Thymus (tissue), 11 donors: ENCODE results near the gene SIKE1. TPM values are rescaled to one million over a fixed set of nuclear protein-coding genes. Genes with fewer than 3 reads are reported as not detected.
"Not testable (repeated sequence)": the region's sequence is repeated elsewhere in the genome, so short reads cannot be mapped to it uniquely, and the experiment has no call there.

ENCODE experiments used
- DNase-seq, 9 donors: peaks; one replicate each; pipeline ENCODE4 v3.0.0-alpha.2; 2013; ENCODE audit warnings: low spot score in 9 of 9, low read depth in 6 of 9, missing footprints in 1 of 9
- H3K27ac ChIP-seq, 2 donors: one replicate each; pipeline ENCODE4 v1.5.1; 2013; ENCODE audit warnings: control low read depth in 1 of 2, low read depth in 1 of 2, low read length in 1 of 2, mild to moderate bottlenecking in 1 of 2, moderate library complexity in 1 of 2
- H3K27me3 ChIP-seq, 2 donors: one replicate each; pipeline ENCODE4 v1.5.1; 2013; ENCODE audit warnings: low read length in 1 of 2; ENCODE audit not compliant: control insufficient read depth in 2 of 2, insufficient read depth in 1 of 2
- H3K36me3 ChIP-seq, 2 donors: one replicate each; pipeline ENCODE4 v1.5.1; 2013; ENCODE audit warnings: low read length in 1 of 2, mild to moderate bottlenecking in 1 of 2, moderate library complexity in 1 of 2; ENCODE audit not compliant: control insufficient read depth in 2 of 2, insufficient read depth in 2 of 2
- H3K4me1 ChIP-seq, 2 donors: one replicate each; pipeline ENCODE4 v1.5.1; 2013; ENCODE audit warnings: low read length in 2 of 2; ENCODE audit not compliant: control insufficient read depth in 2 of 2, insufficient read depth in 2 of 2
- H3K4me3 ChIP-seq, 2 donors: one replicate each; pipeline ENCODE4 v1.5.1; 2013; ENCODE audit warnings: low read length in 2 of 2, control low read depth in 1 of 2, mild to moderate bottlenecking in 1 of 2
- H3K9me3 ChIP-seq, 2 donors: one replicate each; pipeline ENCODE4 v1.5.1; 2013; ENCODE audit warnings: low read length in 1 of 2, mild to moderate bottlenecking in 1 of 2; ENCODE audit not compliant: control insufficient read depth in 2 of 2, insufficient read depth in 1 of 2
- WGBS: extraction: QIAGEN DNeasy Blood & Tissue Kit; methylation state at CpG from one replicate; pipeline ENCODE4 v1.1.7; 2013; 5-methylcytosine and 5-hydroxymethylcytosine counted together
- polyA plus RNA-seq: library from polyadenylated mRNA; stranded (reverse); fragments of 200-250 nt; gene quantifications from one replicate; pipeline ENCODE4 v1.2.3, GENCODE V29; 2013
- total RNA-seq: library from RNA; stranded (reverse); fragments of 120-200 nt; gene quantifications from one replicate; pipeline ENCODE4 v1.2.4, GENCODE V29; 2013
- donor health status: healthy.

Gene SIKE1
- total and polyA plus RNA-seq, 2 donors = 26.6 to 45.6 TPM

GRCh38 chr1:114758256-114758832, 22.1 kb downstream of the SIKE1 start:
- H3K4me3 ChIP-seq = peak overlapping the region; percentile 99
- no peak for DNase-seq
- WGBS = 40% methylated on average over 6 of the region's 6 CpGs
- peaks cover 23 to 24% of the 10 kb centered on the region in 2 donors for H3K4me1 ChIP-seq
- peak overlapping the region; percentile 87 to 100 for H3K27ac ChIP-seq
- H3K36me3 ChIP-seq = peaks cover 0 to 5% of the 10 kb centered on the region in 2 donors
- no peaks in the 10 kb centered on the region for H3K27me3 ChIP-seq
- no peaks in the 10 kb centered on the region for H3K9me3 ChIP-seq

GRCh38 chr1:114757455-114758255, 22.8 kb downstream of the SIKE1 start, which contains the start of gene CSDE1:
Gene CSDE1 (minus strand): TSS chr1:114757984. CDS start chr1:114739890, 18,094 bp downstream.
- H3K4me3 ChIP-seq = peak within 1 kb of the TSS; percentile 99
- peaks cover 23 to 24% of the 10 kb centered on the region in 2 donors for H3K4me1 ChIP-seq
- under 1% methylated on average over 50 of the region's 50 CpGs for WGBS

GRCh38 chr1:114756949-114757454, 23.5 kb downstream of the SIKE1 start:
- Histone ChIP-seq H3K36me3 (peaks cover 0 to 5% of the 10 kb centered on the region in 2 donors), H3K27ac (peak overlapping the region; percentile 100), H3K4me3 (peak overlapping the region; percentile 99), H3K9me3 (no peaks in the 10 kb centered on the region), H3K27me3 (no peaks in the 10 kb centered on the region), H3K4me1 (peaks cover 23 to 28% of the 10 kb centered on the region in 2 donors)
- WGBS = 2% methylated on average over 17 of the region's 17 CpGs
- no peak for DNase-seq

More at GRCh38 chr1:114757455-114758255, 22.8 kb downstream of the SIKE1 start, which contains the start of gene CSDE1:
- H3K9me3 ChIP-seq = no peaks in the 10 kb centered on the region
- H3K36me3 ChIP-seq = peaks cover 0 to 5% of the 10 kb centered on the region in 2 donors
- peak within 1 kb of the TSS; percentile 100 for H3K27ac ChIP-seq
- H3K27me3 ChIP-seq = no peaks in the 10 kb centered on the region
- DNase-seq = peak; percentile 95 to 99 (median 98)

GRCh38 chr1:114756009-114756892, 24.2 kb downstream of the SIKE1 start:
- WGBS = 45% methylated on average over 14 of the region's 14 CpGs
- H3K27ac ChIP-seq = peak overlapping the region; percentile 31 to 100

GRCh38 chr1:114755006-114755931, 25.2 kb downstream of the SIKE1 start:
- Histone ChIP-seq H3K36me3 (peaks cover 0 to 10% of the 10 kb centered on the region in 2 donors), H3K27me3 (no peaks in the 10 kb centered on the region), H3K9me3 (no peaks in the 10 kb centered on the region), H3K4me1 (peaks cover 26 to 28% of the 10 kb centered on the region in 2 donors), H3K27ac (peak overlapping the region; percentile 29 to 31), H3K4me3 (peak overlapping the region in 1 of 2 donors; percentile 99)
- 84% methylated on average over 7 of the region's 7 CpGs for WGBS
- DNase-seq = no peak

More at GRCh38 chr1:114756009-114756892, 24.2 kb downstream of the SIKE1 start:
- peaks cover 0 to 5% of the 10 kb centered on the region in 2 donors for H3K36me3 ChIP-seq
- H3K4me1 ChIP-seq = peaks cover 26 to 28% of the 10 kb centered on the region in 2 donors
- peak in 1 of 9 donors; percentile 31 for DNase-seq
- H3K9me3 ChIP-seq = no peaks in the 10 kb centered on the region
- H3K27me3 ChIP-seq = no peaks in the 10 kb centered on the region
- H3K4me3 ChIP-seq = peak overlapping the region; percentile 99

- not testable (repeated sequence) for H3K27ac ChIP-seq, H3K9me3 ChIP-seq, DNase-seq, H3K4me3 ChIP-seq, H3K27me3 ChIP-seq
- 91% methylated on average over 6 of the region's 6 CpGs for WGBS
- H3K4me1 ChIP-seq = peaks cover 26 to 28% of the 10 kb centered on the region in 2 donors
- peaks cover 0 to 21% of the 10 kb centered on the region in 2 donors for H3K36me3 ChIP-seq
Observed at GRCh38 chr1:114753702-114754101, 26.8 kb downstream of the SIKE1 start.

GRCh38 chr1:114753143-114753542, 27.3 kb downstream of the SIKE1 start:
- no peak overlapping the region for H3K4me3 ChIP-seq
- H3K9me3 ChIP-seq = no peaks in the 10 kb centered on the region
- WGBS = 94% methylated on average over 4 of the region's 4 CpGs
- peaks cover 26 to 28% of the 10 kb centered on the region in 2 donors for H3K4me1 ChIP-seq
- DNase-seq = no peak
- no peaks in the 10 kb centered on the region for H3K27me3 ChIP-seq
- H3K36me3 ChIP-seq = peaks cover 0 to 27% of the 10 kb centered on the region in 2 donors
- no peak overlapping the region for H3K27ac ChIP-seq

- no peaks in the 10 kb centered on the region for H3K9me3 ChIP-seq
- WGBS = 82% methylated on average over 5 of the region's 5 CpGs
- H3K4me1 ChIP-seq = peaks cover 16 to 19% of the 10 kb centered on the region in 2 donors
- H3K27ac ChIP-seq = no peak overlapping the region
- DNase-seq = no peak
- H3K4me3 ChIP-seq = no peak overlapping the region
- no peaks in the 10 kb centered on the region for H3K27me3 ChIP-seq
- peaks cover 5 to 40% of the 10 kb centered on the region in 2 donors for H3K36me3 ChIP-seq
Observed at GRCh38 chr1:114750780-114751179, 29.7 kb downstream of the SIKE1 start.
